ENCODE measurements around the gene EPB41L5.
"Not testable (repeated sequence)": the region's sequence is repeated elsewhere in the genome, so short reads cannot be mapped to it uniquely, and the experiment has no call there.

Gene EPB41L5

DNA sequence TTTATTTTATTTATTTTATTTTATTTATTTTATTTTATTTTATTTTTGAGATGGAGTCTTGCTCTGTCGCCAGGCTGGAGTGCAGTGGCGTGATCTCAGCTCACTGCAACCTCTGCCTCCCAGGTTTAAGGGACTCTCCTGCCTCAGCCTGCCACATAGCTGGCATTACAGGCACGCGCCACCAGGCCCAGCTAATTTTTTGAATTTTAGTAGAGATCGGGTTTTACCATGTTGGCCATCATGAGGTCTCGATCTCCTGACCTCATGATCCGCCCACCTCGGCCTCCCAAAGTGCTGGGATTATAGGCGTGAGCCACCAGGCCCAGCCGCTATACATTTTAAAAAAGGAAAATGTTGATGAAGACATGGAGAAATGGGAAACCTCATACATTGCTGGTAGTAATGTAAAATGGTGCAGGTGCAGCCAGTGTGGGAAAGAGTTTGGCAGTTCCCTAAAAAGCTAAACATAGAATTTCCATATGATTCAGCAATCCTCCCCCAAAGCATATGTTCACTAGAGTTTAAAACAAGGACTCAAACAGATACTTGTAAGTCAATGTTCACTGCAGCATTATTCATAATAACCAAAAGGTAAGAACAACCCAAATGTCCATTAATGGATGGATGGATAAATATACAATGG, 187.1 kb downstream of the EPB41L5 start:
- DNase-seq (ENCODE audit: low read depth), result not testable (repeated sequence)

DNA sequence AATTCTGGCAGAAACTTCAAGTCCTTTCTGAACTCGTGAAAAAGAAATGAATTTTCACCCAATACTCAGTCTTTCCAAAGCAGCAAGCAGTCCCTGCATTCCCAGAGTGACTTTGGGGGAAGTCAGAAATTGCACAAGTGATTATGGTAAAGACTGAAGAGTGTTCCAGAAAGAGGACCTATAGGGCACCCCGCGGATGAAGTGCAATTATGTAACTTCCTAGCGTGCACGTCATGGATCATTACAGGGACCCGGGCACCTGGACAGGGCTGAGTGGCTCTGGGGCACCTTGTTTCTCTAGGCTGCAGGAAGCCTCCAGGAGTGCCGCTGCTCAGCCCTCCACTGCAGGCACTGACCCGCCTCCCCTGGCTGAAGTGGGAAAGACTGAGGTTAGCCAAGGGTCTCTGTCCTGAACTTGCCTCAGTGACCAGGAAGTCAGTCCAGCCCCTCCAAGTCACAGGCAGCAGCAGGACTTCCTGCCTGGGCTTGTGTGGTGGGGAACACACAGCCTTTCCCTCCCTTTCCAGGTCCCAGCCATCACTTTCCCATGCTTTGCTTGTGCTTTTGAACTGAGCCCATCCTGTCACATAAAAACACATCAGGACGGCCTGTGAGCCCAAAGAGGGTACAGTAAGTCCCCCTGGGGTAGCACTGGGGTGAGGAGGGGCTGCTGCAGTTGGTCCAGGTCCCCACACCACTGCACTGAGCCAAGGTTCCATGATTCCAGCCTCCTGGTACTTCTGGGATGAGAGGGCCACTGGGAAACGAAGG, 190.6 kb downstream of the EPB41L5 start:
- DNase-seq (ENCODE audit: low read depth), result no peak

DNA sequence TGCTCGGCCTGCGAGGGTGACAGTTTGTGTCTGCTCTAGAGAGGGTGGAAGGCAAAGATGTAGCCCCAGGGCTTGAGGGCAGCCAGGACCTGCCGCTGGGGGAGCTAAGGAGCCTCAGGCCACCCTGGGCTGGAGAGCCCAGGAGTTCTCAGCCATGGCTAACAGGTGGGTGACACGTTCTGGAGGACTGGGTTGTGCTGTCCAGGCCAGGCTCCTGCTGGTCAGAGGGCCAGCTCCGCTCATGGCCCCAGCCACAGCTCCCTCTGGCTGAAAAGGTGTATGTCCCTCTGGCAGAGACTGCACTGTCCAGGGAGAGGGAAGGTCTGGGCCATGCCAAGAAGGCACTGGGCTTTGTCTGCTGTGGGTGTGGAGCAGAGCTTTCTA, 191.1 kb downstream of the EPB41L5 start:
- no peak for DNase-seq (ENCODE audit: low read depth)

DNA sequence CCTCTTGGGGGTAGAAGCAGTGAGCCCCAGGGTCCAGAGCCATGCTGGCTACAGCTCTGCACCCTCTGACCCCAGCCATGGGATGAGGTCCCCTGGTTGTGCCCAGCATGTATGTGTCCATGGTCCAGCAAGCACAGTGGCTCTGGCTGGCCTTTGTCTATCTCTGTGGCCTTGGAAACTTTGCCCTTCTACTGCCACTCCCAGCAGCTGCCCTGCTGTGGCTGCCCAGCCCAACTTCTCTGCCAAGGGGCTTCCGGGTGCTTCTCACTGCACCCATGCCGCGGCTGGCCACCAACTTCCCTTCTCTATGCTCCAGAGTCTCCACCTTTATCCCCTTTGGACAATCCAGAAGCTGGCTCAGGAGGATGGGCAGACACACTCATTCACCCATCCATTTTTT, 191.5 kb downstream of the EPB41L5 start:
- DNase-seq (ENCODE audit: low read depth), result no peak

DNA sequence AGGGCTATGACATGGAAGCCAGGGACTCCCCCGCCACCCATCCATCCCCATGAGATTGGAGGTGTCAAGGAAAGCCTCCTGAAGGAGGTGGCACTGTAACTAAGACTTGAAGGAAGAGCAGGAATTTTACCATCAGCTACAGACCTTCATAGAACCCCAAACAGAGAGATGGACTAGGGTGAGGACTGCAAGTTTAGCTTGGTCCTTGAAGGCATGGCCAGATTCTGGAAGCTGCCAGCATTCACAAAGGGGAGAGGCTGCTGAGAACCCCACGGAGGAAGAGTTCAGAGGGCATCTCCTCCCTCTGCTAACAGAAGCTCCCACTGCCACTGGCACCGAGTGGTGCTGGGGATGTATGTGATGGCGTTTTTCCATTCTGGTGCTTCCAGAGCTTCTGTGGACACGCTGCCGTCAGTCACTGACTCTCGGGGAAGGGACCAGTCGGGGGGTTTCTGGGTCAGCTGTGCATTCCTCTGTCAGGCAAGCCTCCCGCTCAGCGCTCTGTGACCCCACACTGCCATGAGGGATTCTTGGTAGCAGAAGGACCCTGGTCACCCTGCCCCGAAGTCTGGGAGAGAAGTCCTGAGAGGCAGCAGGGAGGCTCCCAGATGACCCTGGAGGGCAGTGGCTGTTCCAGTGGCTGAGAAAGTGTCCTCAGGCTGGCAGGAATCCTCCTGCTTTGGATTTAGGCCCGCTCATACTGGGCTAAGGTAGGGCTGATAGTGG, 192.2 kb downstream of the EPB41L5 start:
- no peak for DNase-seq (ENCODE audit: low read depth)

DNA sequence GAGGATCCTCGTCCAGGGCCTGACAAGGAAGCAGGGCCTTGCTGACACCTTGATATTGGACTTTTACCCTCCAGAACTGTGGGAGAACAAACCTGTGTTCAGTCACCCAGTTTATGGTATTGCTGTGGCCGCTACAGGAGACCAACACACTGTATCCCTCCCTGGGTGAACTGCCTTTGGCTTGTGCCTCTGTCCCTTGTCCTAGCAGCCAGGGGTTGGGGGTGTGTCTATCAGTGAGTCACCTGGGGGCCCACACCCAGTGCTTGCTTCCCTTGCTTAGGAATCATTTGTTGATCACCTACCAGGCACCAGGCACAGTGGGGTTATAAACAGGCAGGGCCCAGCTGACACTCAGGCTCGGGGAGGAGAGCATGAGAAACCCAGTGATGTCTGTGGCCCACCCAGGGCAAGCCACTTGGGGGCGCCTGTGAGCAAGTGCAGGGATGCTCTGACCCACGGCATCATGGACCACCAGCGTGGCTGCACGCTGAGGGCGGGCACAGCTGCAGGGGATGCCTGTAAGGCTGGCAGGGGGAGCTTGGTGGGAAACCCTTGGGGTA, 193.2 kb downstream of the EPB41L5 start:
- DNase-seq (ENCODE audit: low read depth), result peak; percentile 23

DNA sequence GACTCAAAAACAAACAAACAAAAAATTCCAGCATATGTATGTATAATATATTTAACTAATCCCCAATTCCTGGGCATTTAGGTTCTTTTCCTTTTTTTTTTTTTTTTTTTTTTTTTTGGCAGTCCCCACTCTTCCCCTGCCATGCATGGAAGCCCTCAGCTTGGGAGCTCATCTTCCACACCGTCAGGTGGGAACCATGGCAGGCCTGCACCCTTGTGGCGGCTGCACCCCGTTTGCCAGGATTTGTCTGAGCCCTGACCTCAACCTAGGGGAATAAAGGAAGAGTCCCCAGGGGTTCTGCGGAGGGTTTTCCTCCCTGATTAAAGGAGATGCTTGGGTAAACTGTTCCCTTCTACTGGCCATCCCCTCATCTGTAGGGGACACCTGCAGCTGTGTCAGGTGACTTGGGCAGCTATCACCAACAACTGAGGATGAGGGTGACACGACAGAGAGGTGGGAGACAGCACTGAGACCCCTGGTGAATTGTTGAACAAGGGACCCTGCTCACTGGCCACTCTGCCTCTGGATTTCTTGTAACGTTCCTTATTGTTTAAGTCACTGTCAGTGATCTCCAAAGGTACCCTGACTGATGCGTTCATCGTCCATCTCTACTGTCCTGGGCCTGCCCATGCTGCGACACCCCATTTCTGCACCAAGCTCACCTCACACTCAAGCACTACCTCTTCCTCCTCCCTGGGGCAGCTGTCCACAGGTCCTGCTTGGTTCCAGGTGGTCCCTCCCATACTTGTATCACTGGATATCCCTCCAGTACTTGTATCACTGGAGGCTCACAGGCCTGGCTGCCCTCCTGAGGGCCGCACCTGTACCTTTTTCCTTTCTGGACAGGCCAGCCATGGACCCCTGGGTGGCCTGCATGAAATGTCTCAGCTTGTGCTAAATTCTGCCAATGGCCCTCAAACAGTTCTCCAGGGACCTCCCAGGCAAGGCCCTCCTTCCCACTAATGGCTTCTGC, 195.8 kb downstream of the EPB41L5 start:
- DNase-seq (ENCODE audit: low read depth), result no peak

DNA sequence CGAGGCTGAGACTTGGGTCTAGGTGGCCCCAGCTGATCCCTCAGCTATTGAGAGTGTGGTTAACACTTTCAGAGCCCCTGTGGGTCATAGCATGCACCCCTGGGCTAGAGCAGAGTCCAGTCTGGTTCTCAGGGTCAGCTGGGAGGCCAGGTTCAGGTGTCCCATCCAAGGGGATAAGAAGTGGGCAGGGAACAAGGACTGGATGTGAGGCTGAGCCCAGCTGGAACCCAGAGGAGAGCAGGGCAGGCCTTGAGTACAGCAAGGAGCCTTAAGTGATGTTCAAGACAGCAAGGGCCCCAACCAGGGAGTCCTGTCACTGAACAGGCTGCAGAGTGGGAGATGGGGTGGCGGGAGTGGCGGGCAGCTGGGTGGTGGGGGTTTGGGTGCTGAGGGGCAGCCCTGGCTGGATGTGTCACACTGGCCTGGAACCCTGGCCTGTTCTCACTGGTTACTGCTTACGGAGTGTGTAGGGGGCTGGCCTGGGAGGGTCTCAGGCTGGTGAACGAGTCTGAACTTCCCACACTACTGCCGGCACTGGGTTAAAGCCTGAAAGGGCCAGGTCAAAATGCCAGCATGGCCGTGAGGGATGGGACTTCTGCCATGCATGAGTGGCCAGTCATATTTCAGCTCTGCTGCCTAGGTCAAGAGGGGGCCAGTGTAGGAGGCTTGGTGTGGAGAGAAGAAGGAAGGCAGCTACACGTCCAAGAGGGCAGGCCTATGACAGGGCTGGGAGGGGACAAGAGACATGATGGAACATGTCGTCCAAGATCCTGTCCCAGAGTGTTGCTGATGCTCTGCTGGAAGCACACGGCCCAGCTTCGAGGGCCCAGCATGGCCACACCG, 196.8 kb downstream of the EPB41L5 start:
- no peak for DNase-seq (ENCODE audit: low read depth)

DNA sequence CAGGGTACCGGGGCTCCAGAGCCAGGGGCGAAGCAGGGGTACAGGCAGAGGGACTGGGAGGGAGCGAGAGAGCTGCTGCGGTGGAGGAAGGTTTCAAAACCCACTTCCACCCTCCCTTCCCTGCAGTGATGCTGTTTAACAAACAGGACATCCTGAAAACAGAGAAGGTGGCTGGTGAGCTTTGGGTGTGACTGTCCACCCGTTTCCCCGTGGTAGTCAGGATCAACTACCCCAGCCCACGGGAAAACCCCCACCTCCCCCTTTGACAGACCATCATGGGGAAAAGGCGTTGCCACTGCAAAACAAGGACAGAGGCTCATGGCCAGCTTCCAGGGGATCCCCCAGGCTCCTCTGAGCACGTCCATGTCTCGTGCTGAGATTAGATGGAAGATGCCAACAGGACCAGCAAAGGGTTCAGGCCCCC, 197.4 kb downstream of the EPB41L5 start:
- no peak for DNase-seq (ENCODE audit: low read depth)

DNA sequence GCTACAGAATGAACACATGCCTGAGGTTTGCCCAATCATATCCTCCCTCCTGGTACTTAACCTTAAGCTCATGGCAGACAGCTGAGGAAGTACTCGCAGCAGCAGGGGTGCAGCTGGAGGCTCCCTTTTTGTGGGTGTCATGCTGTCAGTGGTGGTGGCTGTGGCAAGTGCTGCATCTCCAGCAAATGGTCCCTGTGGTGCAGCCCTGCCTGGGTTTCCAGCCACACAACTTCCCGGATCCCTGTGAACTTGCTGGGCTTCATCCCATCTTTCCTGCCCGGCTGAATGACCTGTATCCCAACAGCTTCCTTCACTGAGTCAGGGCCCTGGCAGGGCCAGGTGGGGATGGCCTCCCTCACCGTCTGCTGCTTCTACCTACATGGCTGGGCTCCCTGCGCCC, 205.3 kb downstream of the EPB41L5 start:
- no peak for DNase-seq (ENCODE audit: low read depth)

DNA sequence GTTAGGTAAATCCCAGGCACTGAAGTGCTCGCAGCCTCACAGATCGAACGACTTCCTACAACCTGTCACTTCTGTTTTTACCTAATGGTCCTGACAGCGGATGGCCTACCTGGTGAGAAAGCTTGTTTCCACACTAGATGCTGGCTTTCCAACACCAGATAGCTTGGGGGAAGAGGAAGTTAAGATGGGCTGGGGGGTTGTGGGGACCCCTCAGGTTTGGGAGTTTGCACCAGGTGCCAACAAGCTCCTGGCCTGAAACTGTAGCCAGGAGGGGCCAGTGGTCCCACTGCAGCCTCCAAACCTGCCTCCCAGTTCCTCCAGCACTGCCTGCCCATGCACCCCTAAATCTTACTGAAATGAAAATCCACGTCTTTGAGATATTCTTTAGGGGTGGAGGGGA, 206.4 kb downstream of the EPB41L5 start:
- no peak for DNase-seq (ENCODE audit: low read depth)

DNA sequence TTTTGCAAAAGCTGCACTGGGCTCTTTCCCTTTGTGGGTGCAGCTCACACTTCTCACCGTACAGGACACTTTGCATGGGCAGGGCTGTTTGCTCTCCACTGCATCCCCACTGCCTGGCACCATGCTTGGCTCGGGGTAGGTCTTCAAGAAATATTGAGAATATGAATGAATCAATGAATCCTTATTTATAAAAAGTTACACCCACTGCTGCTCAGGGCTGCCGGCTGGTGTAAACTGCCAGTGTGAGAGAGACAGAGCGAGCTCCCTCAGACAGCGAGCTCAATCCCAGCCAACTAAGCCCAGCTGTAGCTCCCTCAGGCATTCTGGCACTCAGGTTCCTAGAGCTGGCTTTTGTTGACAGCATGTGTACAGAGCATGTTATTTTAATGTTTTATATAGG, 206.9 kb downstream of the EPB41L5 start:
- DNase-seq (ENCODE audit: low read depth), result no peak

DNA sequence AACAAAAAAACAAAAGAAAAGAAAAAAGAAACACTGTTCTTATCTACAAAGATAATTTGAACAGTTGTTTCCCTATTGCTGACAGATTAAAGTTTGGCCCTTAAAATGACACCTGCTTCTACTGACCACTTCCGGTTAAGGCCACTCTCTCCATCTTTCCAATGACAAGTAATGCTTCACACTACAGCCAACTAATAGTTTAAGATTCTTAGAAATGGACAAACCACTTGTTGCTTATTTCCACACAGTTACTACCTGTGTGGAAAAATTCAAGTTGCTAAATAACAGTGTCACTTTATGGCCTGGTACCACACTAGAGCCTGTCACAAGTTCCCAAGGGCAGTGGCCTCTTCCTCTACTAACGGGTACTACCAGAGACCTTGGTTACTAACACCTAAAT, 207.9 kb downstream of the EPB41L5 start:
- DNase-seq (ENCODE audit: low read depth), result no peak

DNA sequence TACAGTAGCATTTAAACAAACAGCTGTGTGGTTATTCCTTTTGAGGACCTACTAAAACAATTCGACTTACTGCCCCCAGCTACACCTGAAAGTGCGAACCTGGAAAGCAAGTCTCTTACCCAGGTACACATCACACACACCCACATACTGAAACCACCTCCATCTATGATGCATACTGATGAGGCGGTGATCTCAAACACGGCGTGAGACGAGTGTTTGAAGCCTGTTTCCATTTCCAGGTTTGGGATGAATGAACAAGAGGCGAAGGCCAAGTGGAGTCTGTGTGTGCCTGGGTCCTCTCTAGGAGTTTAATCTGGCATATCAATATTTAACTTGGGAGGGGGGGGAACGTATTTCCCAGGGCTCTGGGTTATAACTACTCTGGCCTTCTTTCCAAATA, 208.7 kb downstream of the EPB41L5 start:
- DNase-seq (ENCODE audit: low read depth), result no peak

DNA sequence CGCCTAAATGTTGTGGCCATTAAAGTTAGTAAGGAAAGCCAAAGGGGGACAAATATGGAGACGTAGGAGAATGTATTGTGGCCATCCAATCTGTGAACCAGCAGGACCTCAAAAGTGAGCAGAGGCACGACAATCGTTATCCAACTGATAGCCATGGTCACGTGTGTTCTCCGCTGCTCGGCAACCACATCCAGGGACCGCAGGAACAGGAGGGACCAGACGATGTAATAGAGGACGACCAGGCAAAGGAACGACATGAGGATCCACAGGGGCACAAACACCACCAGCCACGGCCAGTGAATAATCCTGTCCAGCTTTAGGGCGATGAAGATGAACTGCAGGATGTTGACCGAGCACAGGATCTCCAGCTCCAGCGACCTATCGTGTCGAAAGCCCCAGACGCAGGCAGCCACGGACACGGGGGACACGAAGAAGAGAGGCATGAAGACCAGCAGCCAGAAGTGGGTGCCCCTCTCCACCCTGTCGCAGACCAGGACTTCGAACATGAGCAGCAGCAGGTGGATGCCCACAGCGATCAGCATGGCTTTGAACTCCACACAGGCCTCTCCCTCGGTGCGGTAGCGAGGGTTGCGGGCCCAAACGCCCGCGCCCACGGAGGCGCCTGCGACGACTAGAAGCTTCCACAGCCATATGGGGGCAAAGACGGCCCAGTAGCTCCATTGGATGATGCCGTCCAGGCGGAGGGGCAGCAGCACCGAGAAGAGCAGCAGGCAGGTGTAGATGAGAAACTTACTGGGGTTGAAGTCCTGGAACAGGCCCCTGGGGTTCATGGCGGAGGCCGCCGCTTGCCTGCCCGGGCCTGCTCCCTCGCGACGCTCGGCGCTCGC, 209.5 kb downstream of the EPB41L5 start:
- no peak for DNase-seq (ENCODE audit: low read depth)

DNA sequence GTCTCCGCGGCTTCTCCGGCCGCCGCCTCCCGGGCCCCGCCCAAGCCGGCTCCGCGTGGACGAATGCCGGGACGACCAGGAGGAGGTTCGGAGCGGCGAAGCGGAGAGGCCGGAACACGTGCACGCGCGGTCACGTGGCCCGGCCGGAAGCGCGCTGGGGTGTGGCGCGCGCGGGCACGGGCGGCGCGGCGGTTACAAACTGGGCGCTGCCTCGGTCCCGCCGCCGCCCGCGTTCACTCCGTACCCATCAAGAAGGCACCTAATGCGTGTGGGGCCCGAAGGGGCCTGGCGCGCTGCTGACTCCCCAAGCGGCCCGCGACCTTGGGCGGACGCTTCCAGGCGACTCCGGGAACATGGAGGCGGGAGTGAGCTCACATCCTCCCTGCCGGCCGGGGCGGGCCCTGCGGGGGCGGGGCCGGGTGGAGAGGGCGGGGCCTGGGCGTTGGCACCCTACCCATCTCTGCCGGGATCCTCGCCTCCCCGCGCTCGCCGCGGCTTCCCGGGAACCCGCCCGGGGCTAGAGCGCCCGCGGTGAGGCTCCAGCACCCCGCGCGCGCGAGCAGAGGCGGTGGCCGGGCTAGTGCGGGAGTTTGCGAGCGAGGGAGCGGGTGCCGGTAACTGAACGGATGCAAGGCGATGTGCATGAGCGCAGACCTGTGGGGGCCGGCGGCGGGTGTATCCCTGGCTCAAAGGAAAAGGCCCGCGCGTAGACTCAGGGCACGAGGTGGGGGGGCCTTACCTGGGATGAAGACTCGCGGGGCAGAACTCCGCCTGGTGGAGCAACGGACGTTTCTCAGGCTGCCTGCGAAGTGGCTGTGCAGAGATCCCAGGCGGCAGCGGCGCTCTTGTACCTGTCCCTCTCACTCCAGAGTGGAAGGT, 210.4 kb downstream of the EPB41L5 start, which contains the start of gene TMEM185B:
TMEM185B (minus strand) TSS at position 367 of the 879 bp plus-strand sequence. CDS start 424 bp downstream, outside the sequence.
- DNase-seq (ENCODE audit: low read depth), result peak; percentile 86

DNA sequence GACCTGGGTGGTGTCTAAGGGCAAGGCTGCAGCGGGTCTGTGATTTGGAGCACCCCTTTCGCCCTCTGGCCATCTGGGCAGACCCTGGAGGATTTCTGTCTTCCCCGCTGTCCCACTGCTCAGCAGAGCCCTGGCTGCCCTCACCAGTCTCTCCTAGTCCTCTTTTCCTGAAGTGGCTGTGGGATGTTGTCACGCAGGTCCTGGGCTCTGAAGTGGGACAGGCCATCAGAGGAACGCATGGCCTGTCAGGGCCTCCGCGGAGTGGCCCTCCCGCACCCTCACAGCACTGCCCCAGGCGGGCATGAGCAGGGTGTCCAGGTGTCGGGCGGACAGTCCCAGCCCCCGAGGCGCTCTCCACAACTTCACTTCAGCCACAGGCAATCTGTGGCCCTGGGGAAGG, 211.4 kb downstream of the EPB41L5 start:
- no peak for DNase-seq (ENCODE audit: low read depth)

DNA sequence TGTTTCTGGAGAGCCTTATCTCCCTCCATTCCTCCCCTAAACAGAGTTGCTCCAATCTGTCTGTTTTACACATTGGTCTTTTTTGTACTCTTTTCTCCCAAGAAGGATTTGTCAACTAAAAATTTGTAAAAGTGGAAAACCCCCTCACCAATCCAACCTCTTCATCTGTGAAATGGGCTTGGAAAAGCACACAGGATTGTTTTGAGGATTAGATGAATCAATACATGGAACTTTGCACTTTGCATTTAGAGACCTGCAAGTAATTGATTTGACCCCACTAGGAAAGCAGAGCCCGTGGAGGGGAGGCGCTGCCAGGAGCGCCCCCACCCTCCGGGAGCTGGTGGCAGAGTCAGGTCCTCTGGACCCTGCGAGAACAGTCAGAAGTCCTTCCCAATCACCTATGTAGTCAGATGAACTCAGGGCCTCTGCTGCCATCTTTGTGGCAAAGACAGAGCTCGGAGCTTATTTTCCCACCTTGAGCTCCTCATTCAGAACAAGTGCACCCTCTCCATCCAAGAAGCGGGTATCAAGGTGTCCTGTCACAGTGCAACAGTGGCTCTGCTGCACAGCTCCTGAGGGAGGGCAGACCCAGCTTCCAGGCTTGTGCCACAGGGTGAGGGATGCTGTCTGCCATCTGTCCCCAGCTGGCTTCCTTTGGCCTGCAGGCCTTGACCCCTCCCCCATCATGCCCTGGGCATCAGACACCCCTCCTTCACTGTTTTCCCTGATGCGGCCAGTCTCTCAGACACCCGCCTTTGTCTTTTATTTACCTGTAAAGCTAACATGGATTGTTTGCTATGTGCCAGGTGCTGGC, 212.1 kb downstream of the EPB41L5 start:
- DNase-seq (ENCODE audit: low read depth), result no peak
